ENCODE measurements around the gene ADGRV1.
"Not testable (repeated sequence)": the region's sequence is repeated elsewhere in the genome, so short reads cannot be mapped to it uniquely, and the experiment has no call there.

Gene ADGRV1

GRCh38 chr5:90615355-90615754 lies 56.8 kb downstream of the ADGRV1 start:
- in situ Hi-C loops (cut with HindIII; ENCODE audit: low pct_unique_long_range_greater_than_20kb, low sequenced_read_pairs): no loop called here
- no peak for DNase-seq (ENCODE audit: low read depth in 1 of 2, low spot score in 1 of 2)
- no peak for TF ChIP-seq JUND (IDR thresholded peaks at IDR 0.05; ENCODE audit: low read depth)

- in situ Hi-C loops (cut with HindIII; ENCODE audit: low pct_unique_long_range_greater_than_20kb, low sequenced_read_pairs): no loop called here
Measured at GRCh38 chr5:90618071-90618470, 59.5 kb downstream of the ADGRV1 start.

GRCh38 chr5:90619762-90620161 lies 61.2 kb downstream of the ADGRV1 start:
- DNase-seq (ENCODE audit: low read depth in 1 of 2, low spot score in 1 of 2); in situ Hi-C loops (cut with HindIII; ENCODE audit: low pct_unique_long_range_greater_than_20kb, low sequenced_read_pairs): not testable (repeated sequence)

More at GRCh38 chr5:90618071-90618470, 59.5 kb downstream of the ADGRV1 start:
- TF ChIP-seq JUND (IDR thresholded peaks at IDR 0.05; ENCODE audit: low read depth): no peak
- DNase-seq (ENCODE audit: low read depth in 1 of 2, low spot score in 1 of 2): no peak

GRCh38 chr5:90621848-90622247 lies 63.3 kb downstream of the ADGRV1 start:
- DNase-seq (ENCODE audit: low read depth in 1 of 2, low spot score in 1 of 2): no peak
- no peak for TF ChIP-seq JUND (IDR thresholded peaks at IDR 0.05; ENCODE audit: low read depth)
- in situ Hi-C loops (cut with HindIII; ENCODE audit: low pct_unique_long_range_greater_than_20kb, low sequenced_read_pairs): no loop called here

GRCh38 chr5:90626493-90626892 lies 67.9 kb downstream of the ADGRV1 start:
- DNase-seq (ENCODE audit: low read depth in 1 of 2, low spot score in 1 of 2): no peak
- in situ Hi-C loops (cut with HindIII; ENCODE audit: low pct_unique_long_range_greater_than_20kb, low sequenced_read_pairs): no loop called here
- no peak for TF ChIP-seq JUND (IDR thresholded peaks at IDR 0.05; ENCODE audit: low read depth)

- in situ Hi-C loops (cut with HindIII; ENCODE audit: low pct_unique_long_range_greater_than_20kb, low sequenced_read_pairs): no loop called here
- no peak for TF ChIP-seq JUND (IDR thresholded peaks at IDR 0.05; ENCODE audit: low read depth)
- no peak for DNase-seq (ENCODE audit: low read depth in 1 of 2, low spot score in 1 of 2)
Measured at GRCh38 chr5:90628492-90628891, 69.9 kb downstream of the ADGRV1 start.

GRCh38 chr5:90632791-90633190 lies 74.2 kb downstream of the ADGRV1 start:
- no peak for TF ChIP-seq JUND (IDR thresholded peaks at IDR 0.05; ENCODE audit: low read depth)
- no peak for DNase-seq (ENCODE audit: low read depth in 1 of 2, low spot score in 1 of 2)
- in situ Hi-C loops (cut with HindIII; ENCODE audit: low pct_unique_long_range_greater_than_20kb, low sequenced_read_pairs): no loop called here

GRCh38 chr5:90636948-90637347 lies 78.4 kb downstream of the ADGRV1 start:
- no peak for DNase-seq (ENCODE audit: low read depth in 1 of 2, low spot score in 1 of 2)
- in situ Hi-C loops (cut with HindIII; ENCODE audit: low pct_unique_long_range_greater_than_20kb, low sequenced_read_pairs): no loop called here
- no peak for TF ChIP-seq JUND (IDR thresholded peaks at IDR 0.05; ENCODE audit: low read depth)

- no peak for DNase-seq (ENCODE audit: low read depth in 1 of 2, low spot score in 1 of 2)
- no peak for TF ChIP-seq JUND (IDR thresholded peaks at IDR 0.05; ENCODE audit: low read depth)
- in situ Hi-C loops (cut with HindIII; ENCODE audit: low pct_unique_long_range_greater_than_20kb, low sequenced_read_pairs): no loop called here
Measured at GRCh38 chr5:90637731-90638130, 79.1 kb downstream of the ADGRV1 start.

GRCh38 chr5:90638878-90639277 lies 80.3 kb downstream of the ADGRV1 start:
- DNase-seq (ENCODE audit: low read depth in 1 of 2, low spot score in 1 of 2): no peak
- no peak for TF ChIP-seq JUND (IDR thresholded peaks at IDR 0.05; ENCODE audit: low read depth)
- in situ Hi-C loops (cut with HindIII; ENCODE audit: low pct_unique_long_range_greater_than_20kb, low sequenced_read_pairs): no loop called here

- in situ Hi-C loops (cut with HindIII; ENCODE audit: low pct_unique_long_range_greater_than_20kb, low sequenced_read_pairs): no loop called here
- DNase-seq (ENCODE audit: low read depth in 1 of 2, low spot score in 1 of 2): no peak
- no peak for TF ChIP-seq JUND (IDR thresholded peaks at IDR 0.05; ENCODE audit: low read depth)
Measured at GRCh38 chr5:90640484-90641059, 82.0 kb downstream of the ADGRV1 start.

GRCh38 chr5:90641528-90641927 lies 82.9 kb downstream of the ADGRV1 start:
- in situ Hi-C loops (cut with HindIII; ENCODE audit: low pct_unique_long_range_greater_than_20kb, low sequenced_read_pairs): no loop called here
- no peak for DNase-seq (ENCODE audit: low read depth in 1 of 2, low spot score in 1 of 2)
- TF ChIP-seq JUND (IDR thresholded peaks at IDR 0.05; ENCODE audit: low read depth): no peak

- in situ Hi-C loops (cut with HindIII; ENCODE audit: low pct_unique_long_range_greater_than_20kb, low sequenced_read_pairs): no loop called here
- no peak for DNase-seq (ENCODE audit: low read depth in 1 of 2, low spot score in 1 of 2)
- TF ChIP-seq JUND (IDR thresholded peaks at IDR 0.05; ENCODE audit: low read depth): no peak
Measured at GRCh38 chr5:90642706-90643229, 84.2 kb downstream of the ADGRV1 start.

- in situ Hi-C loops (cut with HindIII; ENCODE audit: low pct_unique_long_range_greater_than_20kb, low sequenced_read_pairs): no loop called here
- TF ChIP-seq JUND (IDR thresholded peaks at IDR 0.05; ENCODE audit: low read depth): no peak
- DNase-seq (ENCODE audit: low read depth in 1 of 2, low spot score in 1 of 2): no peak
Measured at GRCh38 chr5:90644132-90644531, 85.5 kb downstream of the ADGRV1 start.
